ENCODE data around the gene MITF. TPM values are rescaled to one million over a fixed set of nuclear protein-coding genes. Genes with fewer than 3 reads are reported as not detected.

MITF gene
- total and polyA plus RNA-seq, 4 donors = 0.91 to 2.9 (median 2.3) TPM

GRCh38 chr3:69922521-69923000 lies 183.3 kb downstream of the MITF start:
- Histone ChIP-seq H3K4me1 (ENCODE audit: control insufficient read depth in 4 of 4, insufficient read depth in 4 of 4, low read length in 3 of 4) (no peaks in the 10 kb centered on the region), H3K9me3 (ENCODE audit: control insufficient read depth in 4 of 4, low read length in 3 of 4) (no peaks in the 10 kb centered on the region), H3K4me3 (ENCODE audit: low read depth in 1 of 3, low read length in 3 of 3) (no peak overlapping the region), H3K36me3 (ENCODE audit: control insufficient read depth in 4 of 4, insufficient read depth in 3 of 4, low read depth in 1 of 4, low read length in 3 of 4) (no peaks in the 10 kb centered on the region), H3K9ac (ENCODE audit: low read depth in 1 of 2, low read length in 2 of 2) (no peak overlapping the region), H3K27me3 (ENCODE audit: control insufficient read depth in 4 of 4, insufficient read depth in 4 of 4, low read length in 3 of 4) (no peaks in the 10 kb centered on the region), H3K27ac (ENCODE audit: low read depth in 1 of 2, low read length in 2 of 2) (no peak overlapping the region)
- no peak for DNase-seq (ENCODE audit: low spot score)
- TF ChIP-seq FOXA1 (IDR thresholded peaks at IDR 0.05) (no peak), CTCF (IDR thresholded peaks at IDR 0.05; ENCODE audit: low read depth, low read length, missing input control) (no peak), REST (IDR thresholded peaks at IDR 0.05) (no peak), FOXA2 (IDR thresholded peaks at IDR 0.05) (no peak), YY1 (IDR thresholded peaks at IDR 0.05) (no peak), HNF4G (IDR thresholded peaks at IDR 0.05) (no peak), HNF4A (conservative IDR thresholded peaks at IDR 0.05) (no peak), TAF1 (conservative IDR thresholded peaks at IDR 0.05) (no peak), EGR1 (IDR thresholded peaks at IDR 0.05; ENCODE audit: low read depth in 2 of 2) (no peak), GABPA (IDR thresholded peaks at IDR 0.05 in 1 of 2, conservative IDR thresholded peaks at IDR 0.05 in 1 of 2) (no peak), NR2F2 (IDR thresholded peaks at IDR 0.05) (no peak), RAD21 (IDR thresholded peaks at IDR 0.05) (no peak), RXRA (IDR thresholded peaks at IDR 0.05) (no peak), JUND (IDR thresholded peaks at IDR 0.05) (no peak), SP1 (IDR thresholded peaks at IDR 0.05) (no peak), ATF3 (IDR thresholded peaks at IDR 0.05) (no peak), ZBTB33 (IDR thresholded peaks at IDR 0.05) (no peak)
- TF ChIP-seq, protein P1, sequence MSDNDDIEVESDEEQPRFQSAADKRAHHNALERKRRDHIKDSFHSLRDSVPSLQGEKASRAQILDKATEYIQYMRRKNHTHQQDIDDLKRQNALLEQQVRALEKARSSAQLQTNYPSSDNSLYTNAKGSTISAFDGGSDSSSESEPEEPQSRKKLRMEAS (IDR thresholded peaks at IDR 0.05) = no peak
- 75% methylated on average over 4 of the region's 4 CpGs for WGBS
